IMR-90 (cell line): ENCODE measurements around the gene HEATR3. TPM values are rescaled to one million over a fixed set of nuclear protein-coding genes. Genes with fewer than 3 reads are reported as not detected.

ENCODE experiments used
- ATAC-seq: fragments of 200-7000 bp; cut with Tn5 transposase; 2 replicates; pipeline ENCODE4 v1.9.1; 2020; ENCODE audit warnings: low read depth, mild to moderate bottlenecking, moderate library complexity
- BruUV-seq: library from RNA; stranded (reverse); fragments of 400-500 nt; replicated peaks from 2 replicates; lab custom pipeline; 2021; lab: Mats Ljungman, UMichigan
- CTCF ChIA-PET: fragments of 300-600 bp; formaldehyde crosslinking; extraction: SDS; loops from one replicate; lab custom pipeline; 2021; ENCODE audit warnings: antibody characterized with exemption; lab: Yijun Ruan, JAX
- POLR2A ChIA-PET: fragments of 300-600 bp; sonication (Branson Sonifier 250); formaldehyde crosslinking; loops from one replicate; lab custom pipeline; 2022; ENCODE audit warnings: antibody characterized with exemption; ENCODE audit not compliant: unreplicated experiment; lab: Charles Lee
- DNase-seq: peaks from one replicate; pipeline ENCODE4 v3.0.0; 2013
- H2AFZ ChIP-seq: replicated peaks from 2 replicates; pipeline ENCODE3; 2013; ENCODE audit warnings: low read length, mild to moderate bottlenecking; ENCODE audit not compliant: poor library complexity
- H2AK5ac ChIP-seq: 2 replicates; pipeline ENCODE4 v1.6.1; 2013; ENCODE audit warnings: low read depth, low read length, inconsistent platforms
- H2AK9ac ChIP-seq: replicated peaks from 2 replicates; pipeline ENCODE3; 2013; ENCODE audit warnings: mild to moderate bottlenecking, low read depth, low read length, moderate library complexity; ENCODE audit not compliant: poor library complexity
- H2BK120ac ChIP-seq: 2 replicates; pipeline ENCODE4 v1.6.1; 2013; ENCODE audit warnings: low read depth, low read length, inconsistent platforms
- H2BK15ac ChIP-seq: 3 replicates; pipeline ENCODE4 v1.6.1; 2013; ENCODE audit warnings: low read depth, low read length, inconsistent platforms
- H2BK20ac ChIP-seq: 2 replicates; pipeline ENCODE4 v1.6.1; 2013; ENCODE audit warnings: low read depth, mild to moderate bottlenecking, inconsistent platforms, low read length, moderate library complexity
- H2BK5ac ChIP-seq: 2 replicates; pipeline ENCODE4 v1.6.1; 2013; ENCODE audit warnings: mild to moderate bottlenecking, low read depth, low read length, inconsistent platforms; ENCODE audit not compliant: poor library complexity, severe bottlenecking
- H3K14ac ChIP-seq: replicated peaks from 2 replicates; pipeline ENCODE4 v1.6.1; 2013; ENCODE audit warnings: low read depth, low read length, inconsistent platforms
- H3K18ac ChIP-seq: 2 replicates; pipeline ENCODE4 v1.6.1; 2013; ENCODE audit warnings: low read depth, low read length, control low read depth
- H3K23ac ChIP-seq: 2 replicates; pipeline ENCODE4 v1.6.1; 2013; ENCODE audit warnings: low read depth, low read length, inconsistent platforms
- H3K27ac ChIP-seq: 2 replicates; pipeline ENCODE4 v1.5.1; 2013; ENCODE audit warnings: mild to moderate bottlenecking, control low read depth, low read length; ENCODE audit not compliant: insufficient read depth
- H3K27me3 ChIP-seq: 2 replicates; pipeline ENCODE4 v1.6.1; 2013; ENCODE audit warnings: low read length; ENCODE audit not compliant: control insufficient read depth, insufficient read depth
- H3K36me3 ChIP-seq: 2 replicates; pipeline ENCODE4 v1.6.1; 2013; ENCODE audit warnings: low read length, mixed read lengths; ENCODE audit not compliant: control insufficient read depth, insufficient read depth
- H3K4ac ChIP-seq: 2 replicates; pipeline ENCODE4 v1.6.1; 2013; ENCODE audit warnings: low read depth, low read length, inconsistent platforms
- H3K4me1 ChIP-seq: 2 replicates; pipeline ENCODE4 v1.6.1; 2013; ENCODE audit warnings: low read length, mixed read lengths; ENCODE audit not compliant: control insufficient read depth, insufficient read depth
- H3K4me2 ChIP-seq: 2 replicates; pipeline ENCODE4 v1.6.1; 2013; ENCODE audit warnings: low read depth, mild to moderate bottlenecking, control low read depth, low read length, moderate library complexity
- H3K4me3 ChIP-seq: 2 replicates; pipeline ENCODE4 v1.5.1; 2013; ENCODE audit warnings: low read depth, mild to moderate bottlenecking, control low read depth, low read length, moderate library complexity; ENCODE audit not compliant: insufficient read depth
- H3K56ac ChIP-seq: 2 replicates; pipeline ENCODE4 v1.6.1; 2013; ENCODE audit warnings: low read length, inconsistent platforms; ENCODE audit not compliant: insufficient read depth; ENCODE audit errors: extremely low read depth
- H3K79me1 ChIP-seq, 2 experiments: 2 replicates each; pipeline ENCODE4 v1.6.1; 2013; ENCODE audit warnings: low read length in 2 of 2, inconsistent platforms in 1 of 2, low read depth in 1 of 2
- H3K9ac ChIP-seq: 2 replicates; pipeline ENCODE4 v1.6.1; 2013; ENCODE audit warnings: low read depth, low read length, control low read depth
- H3K9me1 ChIP-seq: 2 replicates; pipeline ENCODE4 v1.6.1; 2013; ENCODE audit warnings: low read length, inconsistent platforms; ENCODE audit not compliant: insufficient read depth
- H3K9me3 ChIP-seq: 2 replicates; pipeline ENCODE4 v1.6.1; 2013; ENCODE audit warnings: low read length; ENCODE audit not compliant: control insufficient read depth, insufficient read depth
- H4K20me1 ChIP-seq: 2 replicates; pipeline ENCODE4 v1.6.1; 2013; ENCODE audit warnings: low read length, inconsistent platforms; ENCODE audit not compliant: insufficient read depth
- H4K5ac ChIP-seq: 2 replicates; pipeline ENCODE4 v1.6.1; 2013; ENCODE audit warnings: mild to moderate bottlenecking, low read depth, low read length, control low read depth
- H4K8ac ChIP-seq, 2 experiments: 2 replicates each; pipeline ENCODE4 v1.6.1; 2013; ENCODE audit warnings: low read depth in 2 of 2, low read length in 2 of 2, control low read depth in 1 of 2, inconsistent platforms in 1 of 2
- H4K91ac ChIP-seq: 2 replicates; pipeline ENCODE4 v1.6.1; 2013; ENCODE audit warnings: low read depth, low read length, inconsistent platforms; ENCODE audit not compliant: insufficient read depth
- BHLHE40 ChIP-seq: fragments of 150-350 bp; IDR thresholded peaks from 2 replicates; pipeline ENCODE4 v1.6.1; 2016; ENCODE audit warnings: mild to moderate bottlenecking, low read depth, low read length
- CEBPB ChIP-seq: IDR thresholded peaks from 2 replicates; pipeline ENCODE4 v1.6.1; 2012; ENCODE audit warnings: low read depth, low read length, improper control_type of control experiment
- FOS ChIP-seq: fragments of 150-350 bp; IDR thresholded peaks from 2 replicates; pipeline ENCODE4 v1.6.1; 2016; ENCODE audit warnings: low read depth, low read length
- MAFK ChIP-seq: IDR thresholded peaks from 2 replicates; pipeline ENCODE4 v1.6.1; 2012; ENCODE audit warnings: low read depth, low read length, improper control_type of control experiment
- MAZ ChIP-seq: IDR thresholded peaks from 2 replicates; pipeline ENCODE4 v1.6.1; 2012; ENCODE audit warnings: low read depth, mild to moderate bottlenecking, low read length, improper control_type of control experiment, moderate library complexity, borderline replicate concordance
- MXI1 ChIP-seq: IDR thresholded peaks from 2 replicates; pipeline ENCODE4 v1.6.1; 2012; ENCODE audit warnings: low read depth, mild to moderate bottlenecking, low read length, moderate library complexity, borderline replicate concordance
- NFE2L2 ChIP-seq: fragments of 150-350 bp; IDR thresholded peaks from 2 replicates; pipeline ENCODE4 v1.6.1; 2016; ENCODE audit warnings: low read depth, mild to moderate bottlenecking, low read length
- POLR2A ChIP-seq: IDR thresholded peaks from 2 replicates; pipeline ENCODE4 v1.6.1; 2012; ENCODE audit warnings: mild to moderate bottlenecking, low read depth, low read length
- RAD21 ChIP-seq: IDR thresholded peaks from 2 replicates; pipeline ENCODE4 v1.6.1; 2012; ENCODE audit warnings: low read length, improper control_type of control experiment
- RCOR1 ChIP-seq: IDR thresholded peaks from 2 replicates; pipeline ENCODE4 v1.6.1; 2012; ENCODE audit warnings: mild to moderate bottlenecking, low read length, improper control_type of control experiment; ENCODE audit not compliant: insufficient replicate concordance
- SMC3 ChIP-seq: fragments of 150-350 bp; IDR thresholded peaks from 2 replicates; pipeline ENCODE4 v1.6.1; 2016; ENCODE audit warnings: low read depth, mild to moderate bottlenecking, antibody characterized with exemption, low read length, moderate library complexity
- WGBS, 2 experiments: methylation state at CpG; one replicate each; pipeline versions ENCODE4 v1.1.5 to v1.1.7; 2013; ENCODE audit warnings: missing lambda C conversion rate in 2 of 2; ENCODE audit not compliant: insufficient read length in 1 of 2; ENCODE audit errors: extremely low coverage in 2 of 2; 5-methylcytosine and 5-hydroxymethylcytosine counted together
- dilution Hi-C: fragments of 300-500 bp; cut with HindIII; formaldehyde crosslinking; loops from one replicate; pipeline ENCODE4 v1.14.3; 2018; ENCODE audit warnings: low sequenced_read_pairs; ENCODE audit not compliant: unreplicated experiment
- in situ Hi-C: fragments of 300-500 bp; cut with MboI; formaldehyde crosslinking; loops from 3 replicates; pipeline ENCODE4 v1.14.3; 2019; ENCODE audit warnings: low sequenced_read_pairs, inconsistent platforms, mixed read lengths
- intact Hi-C: fragments of 100-400 bp; cut with micrococcal nuclease; formaldehyde crosslinking; loops from 2 replicates; pipeline ENCODE4 v1.10.0; 2022
- polyA plus RNA-seq, 3 experiments: library from polyadenylated mRNA; depleted of rRNA; stranded (reverse); fragments of >200 nt; gene quantifications; 2 replicates each; pipeline ENCODE4 v1.2.3, GENCODE V29; 2012; ENCODE audit warnings: low replicate concordance in 1 of 3
- total RNA-seq: library from RNA; depleted of rRNA; stranded (reverse); fragments of >200 nt; gene quantifications from 2 replicates; pipeline ENCODE4 v1.2.3, GENCODE V29; 2012
- TF ChIP-seq, protein P1 (sequence below): conservative IDR thresholded peaks from 2 replicates; pipeline ENCODE4 v1.5.1; 2012; ENCODE audit warnings: mild to moderate bottlenecking, low read depth, low read length, improper control_type of control experiment

HEATR3 gene
- total and polyA plus RNA-seq, 2 of the 4 experiments (the other 2 are of a cell fraction): 9.4 to 21.1 TPM

DNA sequence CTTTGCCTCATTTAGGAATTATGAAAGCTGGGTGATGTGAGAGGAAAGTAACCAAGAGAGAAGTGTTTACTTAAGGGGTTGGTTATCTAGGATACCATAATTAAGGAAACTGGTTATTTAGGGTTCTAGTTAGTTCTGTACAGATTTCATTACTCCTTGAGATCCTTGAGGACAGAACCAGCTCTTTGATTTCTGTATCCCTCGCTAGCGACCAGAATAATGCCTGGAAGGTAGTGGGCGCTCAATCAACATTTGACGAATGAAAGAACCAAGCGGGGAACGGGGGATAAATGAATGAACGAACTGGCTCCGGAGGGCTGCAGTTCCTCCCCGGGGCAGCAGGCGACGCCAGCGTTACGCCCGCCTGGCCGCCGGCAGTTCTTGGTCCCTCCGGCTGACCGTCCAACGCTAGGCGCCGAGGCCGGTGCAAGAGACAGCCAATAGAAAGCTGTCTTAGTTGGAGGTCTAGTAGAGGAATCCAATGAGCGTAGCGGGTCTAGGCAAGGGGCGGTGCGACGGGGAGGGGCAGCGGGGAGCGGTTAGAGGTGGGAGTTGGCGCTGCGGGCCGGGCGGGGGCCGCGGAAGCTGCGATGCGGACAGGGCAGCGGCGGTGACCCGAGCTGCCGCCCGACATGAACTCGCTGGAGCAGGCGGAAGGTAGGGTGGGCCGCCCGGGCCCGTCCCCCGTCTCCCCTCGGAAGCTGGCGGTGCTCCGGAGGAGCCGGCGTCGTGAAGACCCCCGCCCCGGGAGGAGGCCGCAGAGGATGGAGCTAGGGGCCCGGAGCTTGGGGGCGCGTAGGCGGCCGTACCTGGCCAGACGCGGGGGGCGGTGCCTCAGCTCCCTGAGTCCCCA, 40.9 kb upstream of the HEATR3 start, which contains the start of gene CNEP1R1:
TSS of gene CNEP1R1 (plus strand) at position 542 of the 853 bp plus-strand sequence. CDS start at position 633, 91 bp downstream.
- CTCF ChIA-PET: interaction anchor here (0.5 to 4.1 kb wide), 36 partner anchors 9 to 1101 kb away, joined by 3 to 54 read pairs (median 3); no protein-coding TSS in a partner anchor
- TF ChIP-seq, protein P1, sequence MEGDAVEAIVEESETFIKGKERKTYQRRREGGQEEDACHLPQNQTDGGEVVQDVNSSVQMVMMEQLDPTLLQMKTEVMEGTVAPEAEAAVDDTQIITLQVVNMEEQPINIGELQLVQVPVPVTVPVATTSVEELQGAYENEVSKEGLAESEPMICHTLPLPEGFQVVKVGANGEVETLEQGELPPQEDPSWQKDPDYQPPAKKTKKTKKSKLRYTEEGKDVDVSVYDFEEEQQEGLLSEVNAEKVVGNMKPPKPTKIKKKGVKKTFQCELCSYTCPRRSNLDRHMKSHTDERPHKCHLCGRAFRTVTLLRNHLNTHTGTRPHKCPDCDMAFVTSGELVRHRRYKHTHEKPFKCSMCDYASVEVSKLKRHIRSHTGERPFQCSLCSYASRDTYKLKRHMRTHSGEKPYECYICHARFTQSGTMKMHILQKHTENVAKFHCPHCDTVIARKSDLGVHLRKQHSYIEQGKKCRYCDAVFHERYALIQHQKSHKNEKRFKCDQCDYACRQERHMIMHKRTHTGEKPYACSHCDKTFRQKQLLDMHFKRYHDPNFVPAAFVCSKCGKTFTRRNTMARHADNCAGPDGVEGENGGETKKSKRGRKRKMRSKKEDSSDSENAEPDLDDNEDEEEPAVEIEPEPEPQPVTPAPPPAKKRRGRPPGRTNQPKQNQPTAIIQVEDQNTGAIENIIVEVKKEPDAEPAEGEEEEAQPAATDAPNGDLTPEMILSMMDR: peak; percentile 99
- TF ChIP-seq MAZ: peak; percentile 100
- TF ChIP-seq RCOR1: no peak
- TF ChIP-seq MAFK: no peak
- TF ChIP-seq CEBPB: no peak
- TF ChIP-seq POLR2A: peak; percentile 45; the same call in 1 of the 2 replicates
- peak; percentile 57; the same call in 1 of the 2 replicates for TF ChIP-seq FOS
- TF ChIP-seq NFE2L2: no peak
- TF ChIP-seq BHLHE40: 0 out of 2 replicates have a peak, but pooled peaks have one; percentile 12
- TF ChIP-seq MXI1: no peak
- peak; percentile 79 for TF ChIP-seq SMC3
- TF ChIP-seq RAD21: peak; percentile 94
- no peak within 1 kb of the TSS for H2BK120ac ChIP-seq
- in situ Hi-C loops (no loop called here), dilution Hi-C loops (no loop called here), intact Hi-C loops (loop anchor here (1.0 to 5.0 kb wide), 9 partner anchors 137 to 781 kb away; partner anchors contain the start of gene BRD7)
- H2AFZ ChIP-seq: peak within 1 kb of the TSS; percentile 97
- peaks cover 2% of the 10 kb centered on the region; the same call in 1 of the 2 replicates for H3K36me3 ChIP-seq
- H3K9me3 ChIP-seq: no peaks in the 10 kb centered on the region
- H3K23ac ChIP-seq: peak within 1 kb of the TSS; percentile 79
- H3K27ac ChIP-seq: peak within 1 kb of the TSS; percentile 34
- peak within 1 kb of the TSS; percentile 95 for H3K9ac ChIP-seq
- peaks cover 5 to 24% of the 10 kb centered on the region in 2 experiments; a peak in 3 of 4 replicates for H3K79me1 ChIP-seq
- ATAC-seq (peak; percentile 97), DNase-seq (peak; percentile 95)
- peak within 1 kb of the TSS; percentile 71 for H3K4ac ChIP-seq
- no peaks in the 10 kb centered on the region for H3K9me1 ChIP-seq
- peak within 1 kb of the TSS; percentile 53 to 59; a peak in 3 of 4 replicates for H4K8ac ChIP-seq
- no peaks in the 10 kb centered on the region for H3K4me1 ChIP-seq
- H2AK5ac ChIP-seq: peak within 1 kb of the TSS; percentile 7; the same call in 1 of the 2 replicates
- H3K4me2 ChIP-seq: peak within 1 kb of the TSS; percentile 88
- peak within 1 kb of the TSS; percentile 100 for H3K4me3 ChIP-seq
- 0% methylated on average over 42 of the region's 65 CpGs; no CpG with 5 or more reads in 1 of the 2 experiments for WGBS, 2 experiments
- H3K14ac ChIP-seq: peak within 1 kb of the TSS; percentile 38
- POLR2A ChIA-PET: interaction anchor here (0.5 to 0.6 kb wide), 2 partner anchors 9 to 1814 kb away, joined by 4 to 21 read pairs; no protein-coding TSS in a partner anchor
- peak within 1 kb of the TSS; percentile 40 for H4K5ac ChIP-seq
- peak within 1 kb of the TSS; percentile 51 for H2BK5ac ChIP-seq
- no peak within 1 kb of the TSS; the same call in 1 of the 2 replicates for H4K91ac ChIP-seq
- no peak within 1 kb of the TSS; the same call in 1 of the 2 replicates for H3K56ac ChIP-seq
- H2BK15ac ChIP-seq: no peak within 1 kb of the TSS
- no peak within 1 kb of the TSS for H2BK20ac ChIP-seq
- H3K18ac ChIP-seq: no peak within 1 kb of the TSS
- H3K27me3 ChIP-seq: peaks cover 4% of the 10 kb centered on the region; the same call in 1 of the 2 replicates
- no TSS peak for BruUV-seq
- H4K20me1 ChIP-seq: no peaks in the 10 kb centered on the region; the same call in 1 of the 2 replicates
- peak within 1 kb of the TSS; percentile 84 for H2AK9ac ChIP-seq
